ENCODE results near the gene AHSP.

Gene AHSP

DNA sequence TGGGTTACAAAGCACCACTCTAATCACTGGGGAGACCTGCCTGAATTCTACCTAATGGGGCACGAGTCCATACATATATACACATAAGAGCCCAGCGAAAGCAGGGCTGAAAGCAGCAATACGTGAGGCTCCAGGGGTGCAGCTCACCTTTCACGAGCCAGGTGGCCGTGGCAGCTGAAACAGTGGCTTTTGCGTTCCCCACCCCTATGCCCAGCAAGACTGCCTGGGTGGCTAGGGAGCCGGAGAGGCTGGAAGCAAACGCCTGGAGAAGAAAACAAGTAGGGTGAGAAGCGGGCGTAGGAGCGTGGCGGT is 20.1 kb upstream of the AHSP start:
- peaks cover 2% of the 10 kb centered on the region; the same call in 1 of the 2 replicates for H3K9me3 ChIP-seq (ENCODE audit: insufficient read depth, low read depth, low read length)
- H3K27me3 ChIP-seq (ENCODE audit: insufficient read depth, low read length, poor library complexity, severe bottlenecking): peaks cover 5% of the 10 kb centered on the region
- H2AFZ ChIP-seq (ENCODE audit: low read length): peak overlapping the region; percentile 66; the same call in 1 of the 2 replicates
- H3K36me3 ChIP-seq (ENCODE audit: insufficient read depth, low read length): no peaks in the 10 kb centered on the region
- H3K4me3 ChIP-seq (ENCODE audit: low read length, poor library complexity, severe bottlenecking): peak overlapping the region; percentile 98
- H3K79me2 ChIP-seq (ENCODE audit: insufficient read depth, low read length): peaks cover 42% of the 10 kb centered on the region
- H3K4me1 ChIP-seq (ENCODE audit: insufficient read depth, low read length, poor library complexity, severe bottlenecking): peaks cover 53% of the 10 kb centered on the region
- H3F3A ChIP-seq (ENCODE audit: low read depth): peaks cover 10% of the 10 kb centered on the region
- TF ChIP-seq EZH2phosphoT487 (IDR thresholded peaks at IDR 0.05; ENCODE audit: borderline replicate concordance): no peak
- TF ChIP-seq, protein P1, sequence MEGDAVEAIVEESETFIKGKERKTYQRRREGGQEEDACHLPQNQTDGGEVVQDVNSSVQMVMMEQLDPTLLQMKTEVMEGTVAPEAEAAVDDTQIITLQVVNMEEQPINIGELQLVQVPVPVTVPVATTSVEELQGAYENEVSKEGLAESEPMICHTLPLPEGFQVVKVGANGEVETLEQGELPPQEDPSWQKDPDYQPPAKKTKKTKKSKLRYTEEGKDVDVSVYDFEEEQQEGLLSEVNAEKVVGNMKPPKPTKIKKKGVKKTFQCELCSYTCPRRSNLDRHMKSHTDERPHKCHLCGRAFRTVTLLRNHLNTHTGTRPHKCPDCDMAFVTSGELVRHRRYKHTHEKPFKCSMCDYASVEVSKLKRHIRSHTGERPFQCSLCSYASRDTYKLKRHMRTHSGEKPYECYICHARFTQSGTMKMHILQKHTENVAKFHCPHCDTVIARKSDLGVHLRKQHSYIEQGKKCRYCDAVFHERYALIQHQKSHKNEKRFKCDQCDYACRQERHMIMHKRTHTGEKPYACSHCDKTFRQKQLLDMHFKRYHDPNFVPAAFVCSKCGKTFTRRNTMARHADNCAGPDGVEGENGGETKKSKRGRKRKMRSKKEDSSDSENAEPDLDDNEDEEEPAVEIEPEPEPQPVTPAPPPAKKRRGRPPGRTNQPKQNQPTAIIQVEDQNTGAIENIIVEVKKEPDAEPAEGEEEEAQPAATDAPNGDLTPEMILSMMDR (conservative IDR thresholded peaks at IDR 0.05; ENCODE audit: low read length): no peak
- H4K20me1 ChIP-seq (ENCODE audit: insufficient read depth, low read length, poor library complexity, severe bottlenecking): peaks cover 10% of the 10 kb centered on the region
- peak overlapping the region; percentile 98 for H3K4me2 ChIP-seq (ENCODE audit: low read depth, low read length, poor library complexity, severe bottlenecking)
- H3K9me2 ChIP-seq (replicated peaks; ENCODE audit: low read depth, low read length): no peaks in the 10 kb centered on the region
- H3K9ac ChIP-seq (ENCODE audit: low read depth, low read length, poor library complexity, severe bottlenecking): peak overlapping the region; percentile 99

DNA sequence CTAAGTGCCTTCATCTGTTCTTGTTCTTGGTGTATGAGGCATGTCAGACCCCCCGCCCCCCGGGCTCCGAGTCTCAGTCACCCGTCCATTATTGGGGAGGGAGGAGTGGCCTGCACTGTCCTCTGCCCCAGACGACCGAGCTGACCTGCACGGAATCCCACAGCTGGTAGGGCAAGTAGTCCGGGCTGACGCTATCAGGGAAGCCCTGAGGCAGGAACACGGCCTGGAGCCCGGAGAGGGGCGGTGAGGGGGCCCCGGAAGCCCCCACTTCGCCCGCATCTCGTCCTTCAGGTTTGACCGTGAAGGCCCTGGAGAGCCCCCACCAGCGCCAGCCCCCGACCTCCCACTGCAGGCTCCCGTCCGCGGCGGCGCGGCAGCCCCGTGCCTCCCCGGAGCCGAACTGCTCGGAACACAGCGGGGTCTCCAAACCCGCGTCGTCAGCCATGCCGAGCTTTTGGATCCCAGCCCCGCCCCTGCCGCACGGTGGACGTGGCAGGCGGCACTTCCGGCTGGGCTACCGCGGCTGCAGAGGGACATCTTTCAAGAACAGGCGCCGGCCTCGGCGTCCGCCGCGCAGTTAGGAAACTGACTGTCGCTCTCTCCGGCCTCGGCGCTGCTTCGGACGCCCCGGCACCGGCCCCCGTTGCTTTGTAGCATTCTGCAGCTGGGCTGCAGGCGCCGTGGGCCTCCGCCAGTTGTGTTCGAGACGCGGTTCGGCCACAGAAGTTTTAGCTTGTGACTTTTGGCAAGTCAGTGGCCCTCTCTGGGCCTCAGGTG is 19.6 kb upstream of the AHSP start, which contains the start of gene RUSF1:
Gene RUSF1, minus strand, starts transcription at position 463 of the 777 bp plus-strand sequence. Its CDS starts 18 bp downstream, at position 445.
- peaks cover 10% of the 10 kb centered on the region for H4K20me1 ChIP-seq (ENCODE audit: insufficient read depth, low read length, poor library complexity, severe bottlenecking)
- peaks cover 42% of the 10 kb centered on the region for H3K79me2 ChIP-seq (ENCODE audit: insufficient read depth, low read length)
- H3F3A ChIP-seq (ENCODE audit: low read depth): peaks cover 11% of the 10 kb centered on the region
- H3K4me3 ChIP-seq (ENCODE audit: low read length, poor library complexity, severe bottlenecking): peak within 1 kb of the TSS; percentile 98
- no peaks in the 10 kb centered on the region for H3K9me2 ChIP-seq (replicated peaks; ENCODE audit: low read depth, low read length)
- H3K9me3 ChIP-seq (ENCODE audit: insufficient read depth, low read depth, low read length): peaks cover 4% of the 10 kb centered on the region; the same call in 1 of the 2 replicates
- peak within 1 kb of the TSS; percentile 66 for H2AFZ ChIP-seq (ENCODE audit: low read length)
- peak within 1 kb of the TSS; percentile 99 for H3K9ac ChIP-seq (ENCODE audit: low read depth, low read length, poor library complexity, severe bottlenecking)
- H3K27me3 ChIP-seq (ENCODE audit: insufficient read depth, low read length, poor library complexity, severe bottlenecking): peaks cover 5% of the 10 kb centered on the region
- H3K36me3 ChIP-seq (ENCODE audit: insufficient read depth, low read length): no peaks in the 10 kb centered on the region
- H3K4me2 ChIP-seq (ENCODE audit: low read depth, low read length, poor library complexity, severe bottlenecking): peak within 1 kb of the TSS; percentile 98
- TF ChIP-seq EZH2phosphoT487 (IDR thresholded peaks at IDR 0.05; ENCODE audit: borderline replicate concordance): no peak
- TF ChIP-seq, protein P1 (conservative IDR thresholded peaks at IDR 0.05; ENCODE audit: low read length): no peak
- H3K4me1 ChIP-seq (ENCODE audit: insufficient read depth, low read length, poor library complexity, severe bottlenecking): peaks cover 55% of the 10 kb centered on the region

DNA sequence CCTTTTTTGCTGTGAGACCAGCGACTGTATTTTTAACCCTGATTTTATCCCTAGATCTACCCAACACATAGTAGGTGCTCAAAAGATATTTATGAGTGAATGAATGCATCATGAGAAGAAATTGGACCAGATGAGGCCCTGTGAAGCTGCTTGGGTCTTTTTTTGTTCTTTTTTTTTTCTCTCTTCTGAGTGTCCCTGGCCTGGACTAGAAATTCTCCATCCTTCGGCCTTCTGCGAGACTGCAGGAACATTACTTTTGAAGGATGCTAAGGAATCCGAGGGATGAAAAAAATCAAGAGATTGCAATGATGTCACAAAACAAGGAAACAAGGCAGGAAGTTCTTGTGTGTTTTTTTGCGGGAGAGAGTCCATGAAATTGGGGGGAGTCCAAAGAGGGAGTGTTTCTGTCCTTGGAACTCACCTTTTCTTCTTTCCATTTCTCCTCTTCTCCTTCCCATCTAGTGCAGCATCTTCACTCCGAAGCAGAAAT is 18.9 kb upstream of the AHSP start:
- TF ChIP-seq EZH2phosphoT487 (IDR thresholded peaks at IDR 0.05; ENCODE audit: borderline replicate concordance): no peak
- TF ChIP-seq, protein P1 (conservative IDR thresholded peaks at IDR 0.05; ENCODE audit: low read length): no peak
- Histone ChIP-seq H3K4me2 (ENCODE audit: low read depth, low read length, poor library complexity, severe bottlenecking) (peak overlapping the region; percentile 98), H3F3A (ENCODE audit: low read depth) (peaks cover 13% of the 10 kb centered on the region), H3K9me2 (replicated peaks; ENCODE audit: low read depth, low read length) (no peaks in the 10 kb centered on the region), H3K36me3 (ENCODE audit: insufficient read depth, low read length) (no peaks in the 10 kb centered on the region), H4K20me1 (ENCODE audit: insufficient read depth, low read length, poor library complexity, severe bottlenecking) (peaks cover 10% of the 10 kb centered on the region), H3K4me3 (ENCODE audit: low read length, poor library complexity, severe bottlenecking) (peak overlapping the region; percentile 98), H3K79me2 (ENCODE audit: insufficient read depth, low read length) (peaks cover 42% of the 10 kb centered on the region), H3K9me3 (ENCODE audit: insufficient read depth, low read depth, low read length) (peaks cover 4% of the 10 kb centered on the region; the same call in 1 of the 2 replicates), H3K27me3 (ENCODE audit: insufficient read depth, low read length, poor library complexity, severe bottlenecking) (peaks cover 5% of the 10 kb centered on the region), H2AFZ (ENCODE audit: low read length) (peak overlapping the region; percentile 66), H3K4me1 (ENCODE audit: insufficient read depth, low read length, poor library complexity, severe bottlenecking) (peaks cover 57% of the 10 kb centered on the region), H3K9ac (ENCODE audit: low read depth, low read length, poor library complexity, severe bottlenecking) (peak overlapping the region; percentile 99)
